ENCODE results near the gene VEGFB.

The VEGFB gene

DNA sequence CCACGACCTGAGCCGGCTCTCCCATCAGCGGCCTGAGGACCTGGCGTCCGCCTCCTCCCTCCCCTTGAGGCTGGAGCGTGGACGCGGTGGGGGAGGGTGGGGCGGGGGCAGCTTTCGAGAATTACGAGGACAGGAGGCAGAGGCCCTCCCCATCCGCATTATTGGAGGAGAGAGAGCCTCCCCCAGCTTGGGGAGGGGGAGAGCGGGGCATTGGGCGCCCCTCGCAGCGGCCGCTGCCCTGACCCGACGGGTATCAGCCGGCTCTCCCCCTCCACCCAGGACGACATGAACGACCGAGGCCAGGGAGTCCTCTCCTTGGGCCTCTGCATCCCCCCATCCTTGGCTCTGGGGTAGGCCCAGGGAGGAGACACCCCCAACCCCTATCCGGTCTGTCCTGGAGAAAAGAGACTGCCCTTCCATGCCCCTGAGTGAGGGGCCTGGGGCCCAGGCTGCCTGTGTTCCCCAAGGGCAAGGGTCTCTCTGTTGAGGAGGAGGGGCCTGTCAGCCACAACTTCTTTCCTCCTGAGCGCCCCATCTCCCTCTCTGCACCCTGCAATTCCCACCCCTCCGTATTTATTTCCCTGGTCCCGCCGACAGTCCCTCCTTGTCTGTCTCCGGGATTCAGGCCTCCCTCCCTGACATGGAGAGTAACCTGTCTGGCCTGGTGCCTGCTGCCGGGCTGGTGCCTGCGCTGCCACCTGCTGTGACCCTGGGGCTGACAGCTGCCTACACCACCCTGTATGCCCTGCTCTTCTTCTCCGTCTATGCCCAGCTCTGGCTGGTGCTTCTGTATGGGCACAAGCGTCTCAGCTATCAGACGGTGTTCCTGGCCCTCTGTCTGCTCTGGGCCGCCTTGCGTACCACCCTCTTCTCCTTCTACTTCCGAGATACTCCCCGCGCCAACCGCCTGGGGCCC is 51.8 kb downstream of the VEGFB start:
- Mint-ChIP-seq H3K9me3 (no peaks in the 10 kb centered on the region), H3K27me3 (peaks cover 28% of the 10 kb centered on the region), H3K4me1 (peaks cover 34% of the 10 kb centered on the region), H3K4me3 (peak overlapping the region; percentile 84), H3K27ac (peak overlapping the region; percentile 85), H3K36me3 (peaks cover 9% of the 10 kb centered on the region)
- CTCF ChIA-PET, result interaction anchor here (0.7 to 5.9 kb wide), 5 partner anchors 9 to 298 kb away, joined by 3 to 50 read pairs (median 5); partner anchors contain the start of gene CATSPERZ
- peak; percentile 58 for DNase-seq

DNA sequence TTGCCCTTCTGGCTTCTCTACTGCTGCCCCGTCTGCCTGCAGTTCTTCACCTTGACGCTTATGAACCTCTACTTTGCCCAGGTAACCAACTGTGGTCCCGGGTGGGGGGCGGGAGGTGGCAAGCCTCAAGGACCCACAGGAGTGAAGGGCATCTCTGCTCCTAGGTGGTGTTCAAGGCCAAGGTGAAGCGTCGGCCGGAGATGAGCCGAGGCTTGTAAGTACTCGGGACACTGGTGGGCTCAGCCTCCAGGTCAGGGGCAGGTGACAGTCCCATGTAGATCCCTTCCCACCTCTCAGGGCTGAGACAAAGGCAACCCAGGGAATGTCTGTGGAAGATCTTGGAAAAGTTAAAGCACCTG is 52.4 kb downstream of the VEGFB start:
- H3K9me3 Mint-ChIP-seq, result no peaks in the 10 kb centered on the region
- H3K4me3 Mint-ChIP-seq, result peak overlapping the region; percentile 84
- H3K27me3 Mint-ChIP-seq, result peaks cover 33% of the 10 kb centered on the region
- H3K36me3 Mint-ChIP-seq, result peaks cover 9% of the 10 kb centered on the region
- CTCF ChIA-PET, result interaction anchor here (1.2 to 5.9 kb wide), 2 partner anchors 16 to 299 kb away, joined by 3 to 50 read pairs; partner anchors contain the start of gene CATSPERZ
- H3K4me1 Mint-ChIP-seq, result peaks cover 34% of the 10 kb centered on the region
- DNase-seq, result no peak
- H3K27ac Mint-ChIP-seq, result peak overlapping the region; percentile 85

DNA sequence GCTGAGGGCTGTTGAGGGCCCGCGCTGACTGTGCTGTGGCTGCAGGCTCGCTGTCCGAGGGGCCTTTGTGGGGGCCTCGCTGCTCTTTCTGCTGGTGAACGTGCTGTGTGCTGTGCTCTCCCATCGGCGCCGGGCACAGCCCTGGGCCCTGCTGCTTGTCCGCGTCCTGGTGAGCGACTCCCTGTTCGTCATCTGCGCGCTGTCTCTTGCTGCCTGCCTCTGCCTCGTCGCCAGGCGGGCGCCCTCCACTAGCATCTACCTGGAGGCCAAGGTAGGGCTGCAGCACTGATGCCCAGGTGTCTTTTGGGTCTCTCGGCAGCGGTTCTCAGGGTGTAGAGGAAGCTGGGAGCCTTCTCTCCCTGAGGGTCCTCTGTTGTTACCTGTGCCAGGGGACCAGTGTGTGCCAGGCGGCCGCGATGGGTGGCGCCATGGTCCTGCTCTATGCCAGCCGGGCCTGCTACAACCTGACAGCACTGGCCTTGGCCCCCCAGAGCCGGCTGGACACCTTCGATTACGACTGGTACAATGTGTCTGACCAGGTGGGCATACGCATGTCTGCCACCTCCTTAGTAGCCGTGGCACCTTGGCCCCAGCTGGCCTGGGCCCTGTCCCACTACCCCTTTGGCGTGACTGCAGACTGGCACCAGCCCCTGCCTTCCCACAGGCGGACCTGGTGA is 53.4 kb downstream of the VEGFB start:
- peak overlapping the region; percentile 13 for H3K4me3 Mint-ChIP-seq
- DNase-seq, result no peak
- peaks cover 43% of the 10 kb centered on the region for H3K27me3 Mint-ChIP-seq
- no peaks in the 10 kb centered on the region for H3K9me3 Mint-ChIP-seq
- H3K36me3 Mint-ChIP-seq, result peaks cover 9% of the 10 kb centered on the region
- CTCF ChIA-PET, result interaction anchor here (5.9 kb wide), 1 partner anchor 15 kb away, joined by 50 read pairs; the partner anchor contains the start of gene CATSPERZ
- peaks cover 34% of the 10 kb centered on the region for H3K4me1 Mint-ChIP-seq
- H3K27ac Mint-ChIP-seq, result no peak overlapping the region

DNA sequence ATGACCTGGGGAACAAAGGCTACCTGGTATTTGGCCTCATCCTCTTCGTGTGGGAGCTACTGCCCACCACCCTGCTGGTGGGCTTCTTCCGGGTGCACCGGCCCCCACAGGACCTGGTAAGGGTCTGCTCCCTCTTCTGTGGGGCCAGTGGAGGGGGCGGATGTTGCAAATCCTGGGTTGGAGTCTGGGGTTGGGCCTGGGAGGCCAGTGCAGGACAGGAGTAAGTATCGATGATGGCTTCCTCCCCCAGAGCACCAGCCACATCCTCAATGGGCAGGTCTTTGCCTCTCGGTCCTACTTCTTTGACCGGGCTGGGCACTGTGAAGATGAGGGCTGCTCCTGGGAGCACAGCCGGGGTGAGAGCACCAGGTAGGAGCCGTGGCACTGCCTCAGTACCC is 54.0 kb downstream of the VEGFB start:
- peaks cover 49% of the 10 kb centered on the region for H3K27me3 Mint-ChIP-seq
- H3K9me3 Mint-ChIP-seq, result no peaks in the 10 kb centered on the region
- H3K4me3 Mint-ChIP-seq, result no peak overlapping the region
- DNase-seq, result no peak
- CTCF ChIA-PET, result interaction anchor here (5.9 kb wide), 1 partner anchor 14 kb away, joined by 50 read pairs; the partner anchor contains the start of gene CATSPERZ
- H3K27ac Mint-ChIP-seq, result no peak overlapping the region
- peaks cover 7% of the 10 kb centered on the region for H3K36me3 Mint-ChIP-seq
- peaks cover 29% of the 10 kb centered on the region for H3K4me1 Mint-ChIP-seq
